NCI-H146 treated with DMSO at 0.1 percent for 48 hours (cell line): ENCODE measurements around the gene CPNE6.

Experiments
- DNase-seq: peaks from one replicate; lab custom pipeline; 2025; ENCODE audit not compliant: unreplicated experiment; lab: John Stamatoyannopoulos, UW

Gene CPNE6

GRCh38 chr14:24126939-24127338 is 55.6 kb downstream of the CPNE6 start:
- DNase-seq, result no peak

- no peak for DNase-seq
These were observed 56.3 kb downstream of the CPNE6 start for GRCh38 chr14:24127673-24128072.
